GM20000 (cell line): Measurements from ENCODE around the gene SP6.

Experiments
- DNase-seq: peaks from one replicate; pipeline ENCODE4 v3.0.0; 2012; ENCODE audit warnings: low spot score
- CTCF ChIP-seq: IDR thresholded peaks from 2 replicates; pipeline ENCODE4 v1.5.1; 2012; ENCODE audit warnings: mild to moderate bottlenecking, control low read depth; ENCODE audit errors: extremely low read depth, missing control alignments

The SP6 gene

GRCh38 chr17:47800686-47801085 lies 50.3 kb downstream of the SP6 start:
- DNase-seq: no peak
- no peak for TF ChIP-seq CTCF

GRCh38 chr17:47797797-47798196 lies 53.2 kb downstream of the SP6 start:
- TF ChIP-seq CTCF: no peak
- no peak for DNase-seq
